Endodermal cell (in vitro differentiated cells): Measurements from ENCODE around the gene ABLIM3. TPM values are rescaled to one million over a fixed set of nuclear protein-coding genes. Genes with fewer than 3 reads are reported as not detected.

Experiments
- DNase-seq: peaks from one replicate; pipeline ENCODE4 v3.0.0-alpha.2; 2017
- H3K27ac ChIP-seq: 2 replicates; pipeline ENCODE4 v1.5.1; 2013; ENCODE audit warnings: mild to moderate bottlenecking, low read depth, low read length, moderate library complexity
- H3K27me3 ChIP-seq: 2 replicates; pipeline ENCODE4 v1.6.1; 2013; ENCODE audit warnings: mild to moderate bottlenecking, low read length, moderate library complexity; ENCODE audit not compliant: insufficient read depth, control insufficient read depth, poor library complexity, severe bottlenecking
- H3K36me3 ChIP-seq: 2 replicates; pipeline ENCODE4 v1.7.0; 2013; ENCODE audit warnings: mild to moderate bottlenecking, low read length, moderate library complexity; ENCODE audit not compliant: control insufficient read depth, insufficient read depth
- H3K4me1 ChIP-seq: one replicate; pipeline ENCODE4 v1.7.0; 2013; ENCODE audit warnings: low read length; ENCODE audit not compliant: control insufficient read depth, insufficient read depth
- H3K4me3 ChIP-seq: 2 replicates; pipeline ENCODE4 v1.5.1; 2013; ENCODE audit warnings: mild to moderate bottlenecking, low read length, moderate library complexity
- H3K9ac ChIP-seq: 2 replicates; pipeline ENCODE4 v1.6.1; 2013; ENCODE audit warnings: mild to moderate bottlenecking, low read length, moderate library complexity; ENCODE audit not compliant: poor library complexity, severe bottlenecking; ENCODE audit errors: extremely low read depth
- H3K9me3 ChIP-seq: 2 replicates; pipeline ENCODE4 v1.6.1; 2013; ENCODE audit warnings: mild to moderate bottlenecking, low read length, moderate library complexity; ENCODE audit not compliant: control insufficient read depth
- H3K27ac Mint-ChIP-seq: 2 replicates; pipeline ENCODE4 v1.8.0; 2020; ENCODE audit warnings: mixed read lengths
- H3K27me3 Mint-ChIP-seq: 2 replicates; pipeline ENCODE4 v1.8.0; 2021; ENCODE audit warnings: mild to moderate bottlenecking, mixed read lengths; ENCODE audit not compliant: insufficient read depth
- H3K36me3 Mint-ChIP-seq: 2 replicates; pipeline ENCODE4 v1.8.0; 2020; ENCODE audit warnings: low read depth, mixed read lengths
- H3K4me1 Mint-ChIP-seq: 2 replicates; pipeline ENCODE4 v1.8.0; 2020; ENCODE audit warnings: mixed read lengths
- H3K4me3 Mint-ChIP-seq: 2 replicates; pipeline ENCODE4 v1.8.0; 2020; ENCODE audit warnings: mild to moderate bottlenecking, moderate library complexity, mixed read lengths
- H3K9me3 Mint-ChIP-seq: 2 replicates; pipeline ENCODE4 v1.8.0; 2020; ENCODE audit warnings: mild to moderate bottlenecking, mixed read lengths
- WGBS, 2 experiments: methylation state at CpG; one replicate each; pipeline versions ENCODE4 v1.1.5 to v1.1.7; 2013; ENCODE audit warnings: missing lambda C conversion rate in 2 of 2, mixed read lengths in 1 of 2; ENCODE audit not compliant: insufficient coverage in 1 of 2, insufficient read length in 1 of 2; 5-methylcytosine and 5-hydroxymethylcytosine counted together
- total RNA-seq, 2 donors: library from RNA; stranded (reverse); fragmentation: NEBNext Ultra II Directional in 1 of 2; extraction: Animal tissue kit (Norgen Biotek cat#: 25700) in 1 of 2; gene quantifications; 2 replicates in 1 of 2; 3 replicates in 1 of 2; pipeline ENCODE4 v1.2.1, GENCODE V29; 2021
- TF ChIP-seq, protein P1 (sequence below): fragments of 200-600 bp; sonication (generic); conservative IDR thresholded peaks from 2 replicates; pipeline ENCODE4 v1.5.0; 2021; ENCODE audit warnings: antibody characterized with exemption, mild to moderate bottlenecking

ABLIM3 gene
- total RNA-seq, 2 donors from 2014 or later = 0.24 to 0.66 TPM

GRCh38 chr5:149154650-149155049 is 13.4 kb downstream of the ABLIM3 start:
- Histone ChIP-seq H3K4me1 (no peaks in the 10 kb centered on the region), H3K27ac (no peak overlapping the region)
- no peaks in the 10 kb centered on the region for H3K36me3 Mint-ChIP-seq

DNA sequence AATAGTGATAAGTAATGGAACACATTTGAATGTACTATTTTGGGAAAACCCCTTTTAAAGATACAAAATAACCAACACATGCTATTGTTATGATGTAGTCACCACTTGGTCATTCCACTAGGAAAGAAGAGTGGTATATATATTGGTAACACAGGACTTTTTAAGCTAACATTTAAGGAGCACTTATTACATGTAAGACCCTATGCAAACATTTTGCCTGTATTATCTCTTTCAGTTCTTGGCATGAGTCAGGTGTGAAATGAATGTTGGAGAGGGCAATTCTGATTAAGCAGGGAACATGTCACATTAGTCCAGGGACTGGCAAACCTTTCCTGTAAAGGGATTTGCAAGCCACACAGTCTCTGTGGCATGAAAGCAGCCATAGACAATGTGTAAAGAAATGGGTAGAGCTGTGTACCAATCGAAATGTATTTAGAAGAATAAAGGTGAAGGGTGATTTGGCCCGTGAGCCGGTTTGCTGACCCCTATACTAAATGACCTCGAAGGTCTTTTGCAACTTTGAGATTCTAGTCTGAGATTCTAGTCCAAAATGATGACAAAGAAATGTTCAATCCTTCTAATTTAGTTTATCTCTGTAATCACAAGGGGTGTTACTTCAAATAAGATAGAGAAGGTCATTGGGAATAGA is 15.3 kb downstream of the ABLIM3 start:
- Histone ChIP-seq H3K9ac (no peak overlapping the region), H3K4me3 (no peak overlapping the region), H3K4me1 (no peaks in the 10 kb centered on the region), H3K27ac (no peak overlapping the region), H3K36me3 (no peaks in the 10 kb centered on the region), H3K9me3 (no peaks in the 10 kb centered on the region), H3K27me3 (no peaks in the 10 kb centered on the region)
- TF ChIP-seq, protein P1, sequence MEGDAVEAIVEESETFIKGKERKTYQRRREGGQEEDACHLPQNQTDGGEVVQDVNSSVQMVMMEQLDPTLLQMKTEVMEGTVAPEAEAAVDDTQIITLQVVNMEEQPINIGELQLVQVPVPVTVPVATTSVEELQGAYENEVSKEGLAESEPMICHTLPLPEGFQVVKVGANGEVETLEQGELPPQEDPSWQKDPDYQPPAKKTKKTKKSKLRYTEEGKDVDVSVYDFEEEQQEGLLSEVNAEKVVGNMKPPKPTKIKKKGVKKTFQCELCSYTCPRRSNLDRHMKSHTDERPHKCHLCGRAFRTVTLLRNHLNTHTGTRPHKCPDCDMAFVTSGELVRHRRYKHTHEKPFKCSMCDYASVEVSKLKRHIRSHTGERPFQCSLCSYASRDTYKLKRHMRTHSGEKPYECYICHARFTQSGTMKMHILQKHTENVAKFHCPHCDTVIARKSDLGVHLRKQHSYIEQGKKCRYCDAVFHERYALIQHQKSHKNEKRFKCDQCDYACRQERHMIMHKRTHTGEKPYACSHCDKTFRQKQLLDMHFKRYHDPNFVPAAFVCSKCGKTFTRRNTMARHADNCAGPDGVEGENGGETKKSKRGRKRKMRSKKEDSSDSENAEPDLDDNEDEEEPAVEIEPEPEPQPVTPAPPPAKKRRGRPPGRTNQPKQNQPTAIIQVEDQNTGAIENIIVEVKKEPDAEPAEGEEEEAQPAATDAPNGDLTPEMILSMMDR = no peak
- Mint-ChIP-seq H3K27me3 (peaks cover 7% of the 10 kb centered on the region), H3K36me3 (no peaks in the 10 kb centered on the region), H3K9me3 (no peaks in the 10 kb centered on the region), H3K4me1 (peaks cover 8% of the 10 kb centered on the region), H3K4me3 (no peak overlapping the region), H3K27ac (no peak overlapping the region)
- whole genome bisulfite sequencing, 2 experiments = 85 to 95% methylated on average over 4 of the region's 4 CpGs
- no peak for DNase-seq

More at GRCh38 chr5:149154650-149155049, 13.4 kb downstream of the ABLIM3 start:
- Mint-ChIP-seq H3K4me3 (no peak overlapping the region), H3K27me3 (peaks cover 5% of the 10 kb centered on the region), H3K4me1 (peaks cover 12% of the 10 kb centered on the region), H3K27ac (no peak overlapping the region), H3K9me3 (no peaks in the 10 kb centered on the region)
- Histone ChIP-seq H3K9me3 (no peaks in the 10 kb centered on the region), H3K36me3 (no peaks in the 10 kb centered on the region), H3K27me3 (no peaks in the 10 kb centered on the region), H3K4me3 (no peak overlapping the region), H3K9ac (no peak overlapping the region)
- 89 to 95% methylated on average over 1 of the region's 1 CpG for WGBS, 2 experiments
- TF ChIP-seq, protein P1 = no peak
- no peak for DNase-seq

- WGBS, 2 experiments = 80 to 89% methylated on average over 1 to 2 of the region's 2 CpGs
- DNase-seq = no peak
Measured at GRCh38 chr5:149157330-149157729, 16.0 kb downstream of the ABLIM3 start.

More at GRCh38 chr5:149157330-149157729, 16.0 kb downstream of the ABLIM3 start:
- H3K4me3 ChIP-seq = no peak overlapping the region
- no peak overlapping the region for H3K9ac ChIP-seq
- H3K27me3 ChIP-seq = no peaks in the 10 kb centered on the region
- no peaks in the 10 kb centered on the region for H3K36me3 ChIP-seq
- no peak overlapping the region for H3K27ac ChIP-seq
- Mint-ChIP-seq H3K27me3 (peaks cover 9% of the 10 kb centered on the region), H3K4me1 (peaks cover 7% of the 10 kb centered on the region), H3K36me3 (no peaks in the 10 kb centered on the region), H3K27ac (no peak overlapping the region), H3K4me3 (no peak overlapping the region), H3K9me3 (no peaks in the 10 kb centered on the region)
- no peaks in the 10 kb centered on the region for H3K9me3 ChIP-seq
- TF ChIP-seq, protein P1 = no peak
- H3K4me1 ChIP-seq = no peaks in the 10 kb centered on the region
